ENCODE measurements around the gene SH3BGRL3.

Gene SH3BGRL3

DNA sequence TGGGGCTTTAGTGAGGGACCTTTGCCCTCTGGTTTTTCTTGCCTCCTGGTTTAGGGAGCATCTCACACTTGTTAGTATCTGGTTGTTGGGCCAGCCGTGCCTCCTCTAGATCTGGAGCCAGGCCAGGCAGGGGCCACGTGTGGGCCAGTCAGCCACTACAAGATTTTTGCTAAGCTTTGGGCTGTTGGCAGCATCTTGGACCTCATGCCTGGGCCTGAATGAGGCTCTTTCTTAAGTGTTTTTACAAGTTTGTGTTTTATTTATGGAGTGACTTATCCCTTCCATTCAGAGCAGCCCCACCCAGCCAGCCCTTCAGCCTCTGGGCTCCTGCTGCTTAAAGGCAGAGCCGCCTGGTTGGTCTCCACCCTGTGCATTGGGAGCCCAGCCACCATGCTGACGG is 1.6 kb upstream of the SH3BGRL3 start:
- no peak for DNase-seq

DNA sequence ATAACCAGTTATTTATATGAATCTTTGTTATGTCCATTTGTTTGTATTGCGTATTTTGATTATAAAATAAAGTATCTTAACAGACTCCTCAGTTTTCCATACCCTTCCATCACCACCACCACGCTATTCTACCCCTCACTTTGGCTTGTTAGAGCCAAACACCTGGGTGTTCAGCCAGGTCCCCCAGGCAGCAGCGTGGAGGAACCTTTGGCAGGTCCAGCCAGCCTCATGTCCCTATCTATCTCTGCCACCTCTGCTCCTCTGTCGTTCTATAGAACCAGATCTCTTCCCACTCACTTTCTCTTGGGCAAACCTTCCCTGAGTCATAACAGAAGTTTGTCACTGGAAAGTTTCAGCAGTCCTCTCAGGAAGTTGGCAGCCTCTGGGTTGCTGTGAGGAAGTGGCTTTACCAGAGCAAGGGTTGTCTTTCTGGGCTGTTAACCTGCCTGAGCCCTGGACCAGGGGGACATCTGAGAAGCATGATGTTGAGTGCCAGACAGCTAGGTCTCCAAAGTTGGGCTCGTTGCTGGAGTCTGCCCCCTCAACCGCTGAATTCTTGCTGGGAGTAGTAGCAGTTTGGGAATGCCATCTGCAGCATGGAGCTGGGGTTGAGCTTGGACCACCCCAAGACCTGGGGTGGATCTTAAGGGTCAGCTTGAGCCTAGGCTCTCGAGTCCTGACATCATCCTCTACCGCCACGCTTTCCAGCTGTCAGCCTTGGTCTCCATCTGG is 996 bp upstream of the SH3BGRL3 start:
- no peak for DNase-seq

DNA sequence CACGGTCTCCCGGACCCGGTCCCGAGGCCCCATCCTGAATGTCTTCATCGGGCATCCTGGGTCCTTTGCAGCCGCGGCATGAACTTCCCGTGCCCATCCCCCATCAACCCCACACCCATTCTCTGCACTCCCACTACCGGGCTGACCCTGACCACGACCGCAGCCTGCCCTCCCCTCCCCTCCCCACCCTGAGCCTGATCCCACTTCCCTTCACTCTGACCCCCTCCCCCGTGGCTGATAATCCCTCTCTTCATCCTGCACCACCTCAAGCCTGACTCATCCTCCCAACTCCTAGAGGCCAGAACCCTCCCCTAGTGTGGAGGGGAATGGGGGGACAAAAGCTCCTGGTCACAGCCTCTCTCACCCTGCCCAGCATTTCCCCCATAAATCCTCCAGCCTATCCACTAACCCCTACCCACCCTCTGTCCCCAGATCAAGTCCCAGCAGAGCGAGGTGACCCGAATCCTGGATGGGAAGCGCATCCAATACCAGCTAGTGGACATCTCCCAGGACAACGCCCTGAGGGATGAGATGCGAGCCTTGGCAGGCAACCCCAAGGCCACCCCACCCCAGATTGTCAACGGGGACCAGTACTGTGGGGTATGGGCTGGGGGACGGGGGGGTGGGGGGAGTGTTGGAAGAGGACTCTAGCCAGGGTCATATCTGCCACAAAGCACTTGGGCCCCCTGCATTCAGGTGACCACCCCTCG is 602 bp downstream of the SH3BGRL3 start:
- DNase-seq = no peak

DNA sequence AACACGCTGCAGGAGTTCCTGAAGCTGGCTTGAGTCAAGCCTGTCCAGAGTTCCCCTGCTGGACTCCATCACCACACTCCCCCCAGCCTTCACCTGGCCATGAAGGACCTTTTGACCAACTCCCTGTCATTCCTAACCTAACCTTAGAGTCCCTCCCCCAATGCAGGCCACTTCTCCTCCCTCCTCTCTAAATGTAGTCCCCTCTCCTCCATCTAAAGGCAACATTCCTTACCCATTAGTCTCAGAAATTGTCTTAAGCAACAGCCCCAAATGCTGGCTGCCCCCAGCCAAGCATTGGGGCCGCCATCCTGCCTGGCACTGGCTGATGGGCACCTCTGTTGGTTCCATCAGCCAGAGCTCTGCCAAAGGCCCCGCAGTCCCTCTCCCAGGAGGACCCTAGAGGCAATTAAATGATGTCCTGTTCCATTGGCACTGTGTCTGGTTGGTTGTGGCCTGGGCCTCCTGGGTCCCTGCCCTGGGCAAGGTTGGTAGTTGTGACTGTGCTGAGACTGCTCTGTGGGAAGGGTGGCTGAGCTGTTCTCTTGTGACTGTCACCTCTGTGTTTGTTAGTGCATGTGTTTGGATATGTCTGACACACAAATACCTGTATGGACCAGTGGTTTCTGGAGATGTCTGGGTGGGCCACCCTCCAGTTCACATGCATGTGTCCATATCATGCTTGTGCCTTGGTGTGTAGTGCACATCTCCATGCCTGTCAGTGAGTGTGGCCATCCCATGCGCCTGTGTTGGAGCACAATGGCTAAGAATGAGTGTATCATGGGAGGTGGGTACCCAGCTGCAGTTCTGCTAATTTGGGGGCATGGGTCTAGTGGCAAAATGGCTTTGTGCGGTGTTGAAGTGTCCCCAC is 1.4 kb downstream of the SH3BGRL3 start:
- DNase-seq = no peak

DNA sequence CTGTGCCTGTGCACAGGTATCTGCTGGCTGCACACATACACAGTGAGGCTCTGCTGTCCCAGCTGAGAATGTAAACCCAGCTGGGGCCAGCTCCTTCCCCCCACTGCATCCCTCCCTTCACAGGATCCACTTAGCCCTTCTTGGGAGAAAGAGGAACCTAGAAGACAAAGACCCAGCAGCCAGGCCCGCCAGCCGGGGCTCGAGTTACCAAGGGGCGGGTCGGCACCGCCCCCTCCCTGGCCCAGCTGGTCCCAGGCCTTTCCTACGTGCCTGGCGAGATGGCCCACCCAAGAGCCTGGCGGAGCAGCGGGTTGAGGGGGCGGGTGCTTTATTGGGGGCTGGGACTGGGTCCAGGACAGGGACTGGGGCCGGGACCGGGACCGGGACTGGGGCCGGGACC is 2.1 kb downstream of the SH3BGRL3 start:
- no peak for DNase-seq

DNA sequence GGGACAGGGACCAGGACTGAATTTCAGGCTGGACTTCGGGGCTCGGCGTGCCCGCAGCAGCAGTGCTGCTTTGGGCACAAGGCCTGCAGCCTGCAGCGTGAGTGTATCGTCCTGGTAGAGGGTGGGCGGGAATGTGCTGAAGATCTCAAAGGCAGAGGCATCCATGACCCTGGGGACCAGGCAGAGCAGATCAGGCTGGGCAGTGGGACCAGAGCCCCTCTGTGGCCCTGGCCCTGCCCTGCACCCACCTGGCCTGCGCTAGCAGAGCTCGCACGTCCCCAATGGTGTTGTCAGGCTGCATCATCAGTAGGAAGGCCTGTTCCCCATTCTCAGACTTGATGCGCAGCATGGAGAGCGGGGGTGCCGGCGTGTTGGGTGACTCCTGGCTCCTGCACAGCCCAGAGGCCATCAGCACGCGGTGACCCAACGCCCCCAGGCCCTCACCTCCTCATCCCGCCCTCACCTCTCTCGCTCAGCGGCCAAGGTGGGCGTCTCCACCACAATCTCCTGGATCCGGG is 2.6 kb downstream of the SH3BGRL3 start:
- DNase-seq = no peak

DNA sequence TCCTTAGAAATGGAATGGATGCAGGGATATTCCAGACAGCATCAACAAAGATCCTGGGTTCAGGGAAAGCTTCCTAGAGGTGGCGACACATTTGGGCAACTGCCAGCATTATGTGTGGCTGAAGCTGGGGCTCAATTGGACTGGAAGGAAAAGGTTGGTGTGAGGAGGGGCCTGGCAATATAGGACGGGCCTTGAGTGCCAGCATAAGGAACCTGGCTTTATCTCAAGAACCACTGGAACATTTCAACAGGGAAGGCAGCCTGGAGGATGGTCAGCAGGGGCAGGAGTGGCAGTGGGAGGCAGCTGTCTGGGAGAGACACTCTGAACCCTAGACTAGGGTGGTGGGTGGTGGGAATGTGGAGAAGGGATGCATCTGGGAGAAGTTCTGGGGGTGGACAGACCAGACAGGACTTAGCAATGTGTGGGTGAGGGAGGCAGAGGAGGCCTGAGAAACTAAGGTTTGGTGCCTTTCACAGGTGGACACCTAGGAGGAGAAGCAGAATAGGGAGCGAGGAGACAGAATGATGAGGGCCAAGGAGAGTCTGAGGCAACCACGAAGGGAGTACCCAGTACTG is 3.5 kb downstream of the SH3BGRL3 start:
- no peak for DNase-seq

DNA sequence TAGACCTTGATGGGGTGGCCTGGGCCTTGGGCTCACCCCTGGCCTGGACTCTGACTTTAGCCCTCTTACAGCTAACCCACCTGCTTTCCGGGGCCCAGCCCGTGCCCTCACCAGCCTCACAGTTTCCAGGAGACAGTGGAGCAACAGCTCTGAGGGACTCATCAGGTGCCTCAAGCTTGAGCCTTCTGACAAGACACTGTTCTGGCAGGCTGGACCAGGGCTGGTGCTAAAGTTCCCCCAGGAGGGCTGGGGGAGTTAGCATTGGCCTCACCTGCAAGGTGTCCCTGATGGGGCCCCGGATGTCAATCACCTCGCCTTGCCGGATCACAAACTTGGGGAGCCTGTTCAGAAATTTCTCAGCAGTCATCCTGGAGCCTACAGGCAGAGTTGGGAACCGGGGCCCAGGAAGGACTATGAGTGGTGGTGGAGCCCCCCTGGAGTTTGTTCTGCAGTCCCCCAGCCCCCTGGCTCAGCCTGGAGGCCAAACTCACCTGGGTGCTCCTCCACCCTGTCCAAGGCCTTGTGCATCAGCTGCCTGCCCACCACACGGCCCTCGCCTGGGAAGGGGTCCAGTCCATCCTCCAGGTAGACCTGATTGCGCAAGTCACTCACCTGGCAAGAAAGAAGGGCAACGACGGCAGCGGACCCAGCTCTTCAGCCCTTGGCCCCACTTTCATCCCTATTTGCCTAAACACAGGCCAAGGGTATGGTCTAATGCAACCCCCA is 4.1 kb downstream of the SH3BGRL3 start:
- DNase-seq = no peak

DNA sequence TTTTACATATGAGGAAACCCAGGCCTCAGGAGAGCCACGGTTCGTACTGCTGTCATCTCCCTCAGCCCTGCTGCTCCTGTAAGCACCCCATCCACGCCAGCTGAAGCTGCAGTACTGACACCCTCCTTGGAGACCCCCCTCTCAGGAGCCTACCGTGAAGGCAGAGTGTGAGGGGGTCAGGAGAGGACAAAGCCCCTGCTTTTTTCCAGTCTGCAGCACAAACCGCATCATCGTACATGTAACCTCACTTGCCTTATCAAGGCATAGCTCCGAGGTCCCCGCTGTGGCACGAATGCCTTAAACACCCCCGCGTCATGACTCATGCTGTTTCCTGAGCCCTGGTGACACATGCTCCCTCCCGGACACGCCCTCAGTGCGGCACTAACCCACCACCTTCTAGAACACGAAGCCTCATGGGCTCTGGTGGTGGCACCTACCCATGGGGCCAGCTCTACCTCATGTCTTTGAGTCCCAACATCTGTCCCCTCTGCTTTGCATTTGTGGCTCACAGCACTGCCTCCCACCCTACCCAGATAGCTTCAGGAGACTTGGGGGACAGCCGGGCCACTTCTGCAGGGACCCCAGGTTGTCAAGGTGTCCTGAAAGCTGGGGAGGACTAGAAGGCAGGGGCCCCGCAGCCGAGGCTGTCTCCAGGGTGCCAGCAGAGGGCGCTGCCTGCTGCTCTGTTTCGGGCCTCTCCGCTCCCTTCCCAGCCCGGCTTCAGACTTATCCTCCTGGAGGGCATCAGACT is 4.9 kb downstream of the SH3BGRL3 start:
- peak; percentile 26 for DNase-seq

DNA sequence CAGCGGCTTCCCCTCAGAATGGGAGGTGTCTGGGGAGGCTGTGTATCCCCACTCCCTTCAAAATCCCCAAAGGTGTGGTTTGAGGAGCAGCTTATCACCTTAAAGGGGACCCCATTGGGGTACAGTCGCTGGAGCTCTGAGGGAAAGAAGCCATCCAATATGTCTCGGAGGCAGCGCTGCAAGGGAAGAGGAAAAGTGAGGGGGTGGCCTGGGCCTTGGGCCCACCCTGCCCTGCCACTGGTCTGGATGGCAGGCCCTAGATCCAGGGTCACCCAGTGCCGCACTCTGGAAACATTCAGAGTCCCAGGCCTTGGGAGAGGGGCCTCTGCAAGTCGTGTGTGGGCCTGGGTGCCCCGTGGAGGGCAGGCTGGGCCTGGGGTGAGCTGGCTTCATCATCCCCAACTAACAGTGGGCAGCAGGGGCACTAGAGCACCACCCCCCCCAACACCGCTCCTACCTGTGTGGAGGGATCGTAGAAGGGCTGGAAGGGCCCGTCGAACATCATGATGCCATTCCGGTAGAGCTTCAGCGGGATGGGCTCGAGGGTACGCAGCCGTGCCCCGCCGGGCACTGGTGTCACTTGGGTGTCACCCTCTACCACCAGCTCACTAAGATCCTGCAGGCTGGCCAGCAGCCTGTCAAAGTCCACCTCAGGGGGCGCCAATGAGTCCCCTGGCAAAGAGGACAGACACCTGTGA is 5.6 kb downstream of the SH3BGRL3 start:
- DNase-seq = peak; percentile 22

DNA sequence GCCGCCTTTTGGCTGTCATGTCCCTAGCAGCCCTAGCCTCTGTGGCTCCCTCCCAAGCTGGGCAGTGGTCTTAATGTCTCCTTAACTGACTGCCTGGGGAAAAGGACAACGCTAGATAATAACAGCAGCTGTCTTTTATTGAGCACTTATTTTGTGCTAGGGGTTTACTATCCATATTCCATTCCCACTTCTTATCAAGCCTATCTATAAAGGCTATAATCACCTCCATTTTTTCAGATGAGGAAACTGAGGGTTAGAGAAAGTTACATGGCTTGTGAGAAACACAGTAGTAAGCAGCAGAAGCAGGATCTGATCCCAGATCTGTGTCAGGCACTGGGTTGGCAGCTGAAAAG is 6.2 kb downstream of the SH3BGRL3 start:
- no peak for DNase-seq

DNA sequence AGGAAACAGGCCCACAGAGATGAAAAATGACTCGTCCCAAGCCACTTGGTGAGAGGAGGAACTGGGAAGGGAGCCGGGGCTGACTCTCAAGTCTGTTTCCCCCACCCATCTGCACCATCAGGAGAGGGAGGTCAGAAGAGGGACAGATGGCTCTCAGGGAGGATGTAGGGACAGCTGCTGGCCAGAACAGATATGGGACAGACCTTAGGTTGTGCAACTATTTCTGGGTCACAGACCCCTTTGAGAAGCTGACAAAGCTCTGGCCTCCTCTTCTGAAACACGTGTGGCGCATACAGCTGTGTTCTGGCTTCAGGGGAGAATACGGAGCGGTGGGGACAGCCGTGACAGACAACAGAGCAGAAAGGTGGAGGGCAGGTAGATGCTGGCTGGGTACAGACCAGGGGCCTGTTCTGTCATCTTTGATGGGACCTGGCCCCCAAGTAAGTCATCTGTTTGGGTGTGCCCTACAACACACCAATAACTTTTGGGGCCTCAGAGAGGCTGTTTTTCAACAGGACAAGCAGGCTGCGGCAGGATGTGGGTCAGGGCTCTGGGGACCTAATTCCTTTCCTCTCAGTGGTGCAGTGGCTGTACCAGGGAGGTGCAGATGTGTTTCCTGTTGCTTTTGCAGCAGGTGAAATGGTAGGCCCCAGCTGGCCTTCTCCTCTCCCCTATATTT is 7.3 kb downstream of the SH3BGRL3 start:
- DNase-seq = no peak

DNA sequence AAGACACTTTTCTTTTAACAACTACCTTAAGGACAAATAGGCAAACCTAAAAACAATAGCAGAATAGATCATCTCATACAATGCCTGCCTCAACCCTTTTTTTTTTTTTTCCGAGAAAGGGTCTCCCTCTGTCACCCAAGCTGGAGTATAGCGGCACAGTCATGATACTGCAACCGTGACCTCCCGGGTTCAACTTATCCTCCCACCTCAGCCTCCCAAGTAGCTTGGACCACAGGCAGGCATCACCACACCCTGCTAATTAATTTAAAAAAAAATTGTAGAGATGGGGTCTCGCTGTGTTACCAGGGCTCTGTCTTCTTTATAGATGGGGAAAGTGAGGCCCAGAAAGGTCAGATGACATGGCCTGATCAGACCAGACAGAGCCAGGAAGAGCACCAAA is 7.9 kb downstream of the SH3BGRL3 start:
- DNase-seq = no peak

DNA sequence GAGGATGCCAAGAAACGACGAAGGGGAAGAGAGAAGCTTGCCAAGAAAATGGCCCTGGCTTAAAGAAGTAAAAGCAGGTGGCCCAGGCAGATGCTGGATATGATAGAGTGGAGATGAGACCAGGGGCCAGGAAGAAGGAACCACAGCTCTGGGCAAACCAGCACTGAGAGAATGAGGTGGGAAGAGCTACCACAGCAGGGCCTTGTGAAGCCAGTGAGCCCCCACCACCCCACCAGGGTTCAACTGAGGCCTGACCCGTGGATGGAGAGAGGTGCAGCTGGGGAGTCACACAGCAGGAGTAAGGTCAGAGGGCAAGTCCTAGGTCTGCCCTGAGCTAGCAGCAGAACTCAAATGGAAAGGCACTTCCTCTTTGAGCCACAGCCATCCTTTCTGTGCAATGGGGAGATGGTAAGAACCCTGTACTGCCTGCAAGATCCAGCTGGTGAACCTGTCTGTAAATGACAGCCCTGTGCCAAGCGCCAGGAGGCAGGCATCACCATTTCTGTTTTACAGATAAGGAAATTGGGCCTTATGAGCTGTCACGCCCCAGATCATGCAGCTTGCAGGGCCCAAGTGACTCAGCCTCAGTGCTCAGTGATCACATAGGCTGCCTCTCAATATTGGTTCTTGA is 8.5 kb downstream of the SH3BGRL3 start:
- no peak for DNase-seq

DNA sequence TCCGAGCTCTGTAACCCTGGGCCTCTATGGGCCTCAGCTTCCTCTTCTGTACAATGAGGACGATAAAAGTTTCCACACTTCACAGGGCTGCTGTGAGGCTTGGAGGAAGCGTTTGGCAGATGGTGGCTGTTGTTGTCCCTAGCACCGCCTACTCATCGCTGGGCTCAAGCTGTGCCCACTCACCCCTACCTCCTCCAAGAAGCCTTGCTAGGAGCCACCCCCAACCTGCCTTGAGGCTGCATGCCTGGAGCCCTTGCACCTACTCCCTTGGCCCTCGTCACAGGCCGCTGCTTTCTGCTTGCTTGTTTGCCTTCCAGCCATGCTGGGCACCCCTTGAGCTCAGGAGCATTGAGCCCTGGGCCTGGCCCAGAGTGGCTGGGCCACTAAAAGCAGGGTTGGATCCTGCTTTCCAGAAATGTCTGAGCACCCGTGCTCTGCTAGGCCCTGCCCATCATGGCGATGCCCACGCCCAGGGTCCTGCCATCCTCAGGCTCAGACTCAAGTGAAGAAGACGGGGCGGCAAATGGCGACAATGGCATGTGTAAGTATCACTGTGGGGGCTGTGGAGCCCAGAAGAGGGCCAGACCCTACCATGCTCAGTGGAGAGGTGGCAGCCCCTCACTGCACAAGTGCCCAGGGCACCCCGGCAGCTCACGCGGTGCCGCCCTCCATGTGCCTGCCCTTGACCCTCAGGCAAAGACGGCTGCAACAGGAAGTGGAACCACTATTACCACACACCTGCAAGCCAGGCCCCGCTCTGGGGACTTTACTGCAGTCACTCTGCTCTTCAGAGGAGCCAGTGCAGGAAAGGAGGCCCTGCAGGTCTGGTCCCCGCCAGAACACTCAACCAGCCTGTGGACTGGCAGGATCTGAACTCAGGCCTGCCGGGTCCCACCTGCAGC is 9.5 kb downstream of the SH3BGRL3 start:
- DNase-seq = no peak

DNA sequence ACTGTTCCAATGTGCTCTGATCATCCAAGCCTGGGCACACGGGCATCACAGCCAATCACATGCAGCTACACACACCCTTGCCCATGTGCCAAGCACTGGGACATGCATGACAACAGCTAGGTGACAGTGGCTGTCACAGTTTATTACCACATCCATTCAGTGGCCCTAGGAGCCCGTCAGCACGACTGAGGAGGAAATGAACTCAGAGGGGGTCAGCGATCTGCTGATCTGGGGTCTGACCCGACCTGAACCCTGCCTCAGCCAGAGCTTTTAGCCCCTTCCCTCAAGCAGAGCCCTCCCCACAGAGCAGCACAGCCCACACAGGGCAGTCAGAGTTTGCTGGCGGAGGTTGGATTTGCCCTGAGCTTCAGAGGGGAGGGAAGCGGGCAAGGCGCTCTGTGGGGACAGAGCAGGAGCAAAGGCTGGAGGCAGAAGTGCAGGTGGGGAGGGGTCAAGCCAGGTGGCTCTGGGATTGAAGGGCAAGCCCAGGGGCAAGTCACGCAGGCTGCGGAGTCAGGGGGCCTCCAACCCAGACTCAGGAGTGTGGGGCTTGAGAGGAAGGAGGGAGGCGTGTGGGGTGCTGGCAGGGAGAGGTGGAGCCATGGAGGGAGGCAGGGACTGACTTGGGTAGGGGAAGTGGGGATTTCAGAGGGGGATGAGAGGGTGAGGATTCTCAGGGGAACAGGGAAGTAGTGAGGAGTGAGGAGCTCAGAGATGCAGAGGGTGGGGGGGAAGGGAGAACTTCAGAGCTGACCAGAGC is 10.4 kb downstream of the SH3BGRL3 start:
- DNase-seq = no peak

DNA sequence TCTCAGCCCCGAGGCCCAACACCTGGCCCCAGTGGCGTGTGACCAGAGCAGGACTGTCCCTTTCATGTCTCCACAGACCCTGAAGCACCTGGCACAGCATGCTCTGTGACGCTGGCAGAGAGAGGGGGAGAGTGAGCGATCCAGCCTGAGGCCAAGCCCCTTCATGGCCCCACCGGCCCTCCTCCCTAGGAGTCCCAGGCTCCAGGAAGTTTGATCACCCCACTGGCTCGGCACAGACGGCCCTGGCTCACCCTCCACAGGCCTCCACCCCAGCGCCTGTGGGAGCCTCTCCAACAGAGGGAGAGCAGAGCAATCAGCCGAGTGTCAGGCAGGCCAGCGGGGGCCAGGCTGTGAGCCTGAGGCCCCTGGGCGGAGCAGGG is 11.0 kb downstream of the SH3BGRL3 start:
- DNase-seq = no peak

DNA sequence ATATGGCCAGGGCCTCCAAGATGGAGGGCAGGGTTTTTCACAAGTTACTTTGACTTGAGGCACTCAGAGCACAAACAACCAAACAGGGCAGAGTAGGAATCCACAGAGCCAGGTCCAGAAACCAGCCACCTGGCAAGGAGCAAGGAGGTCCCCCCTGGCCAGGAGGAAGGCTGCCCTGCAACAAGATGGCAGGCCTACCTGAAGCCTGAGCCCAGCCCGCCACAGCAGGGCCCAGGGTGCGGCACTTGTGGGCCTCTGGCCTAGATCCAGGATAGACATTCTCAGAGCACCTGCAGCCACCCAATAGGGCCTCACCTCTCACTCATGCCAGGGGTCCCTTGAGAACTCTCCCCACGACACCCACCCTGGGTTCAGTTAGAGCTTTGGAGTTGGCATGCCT is 11.5 kb downstream of the SH3BGRL3 start:
- no peak for DNase-seq

Data from COR-L47 (cell line).